IMR-90 (cell line): ENCODE data around the gene SIK2.

Source experiments
- BHLHE40 ChIP-seq: fragments of 150-350 bp; IDR thresholded peaks from 2 replicates; pipeline ENCODE4 v1.6.1; 2016; ENCODE audit warnings: mild to moderate bottlenecking, low read depth, low read length
- CEBPB ChIP-seq: IDR thresholded peaks from 2 replicates; pipeline ENCODE4 v1.6.1; 2012; ENCODE audit warnings: low read depth, low read length, improper control_type of control experiment
- CHD1 ChIP-seq: IDR thresholded peaks from 2 replicates; pipeline ENCODE4 v1.6.1; 2012; ENCODE audit warnings: low read depth, low read length, improper control_type of control experiment
- CTCF ChIP-seq: conservative IDR thresholded peaks from 2 replicates; pipeline ENCODE4 v1.5.1; 2012; ENCODE audit warnings: mild to moderate bottlenecking, low read depth, low read length, improper control_type of control experiment
- FOS ChIP-seq: fragments of 150-350 bp; IDR thresholded peaks from 2 replicates; pipeline ENCODE4 v1.6.1; 2016; ENCODE audit warnings: low read depth, low read length
- MAFK ChIP-seq: IDR thresholded peaks from 2 replicates; pipeline ENCODE4 v1.6.1; 2012; ENCODE audit warnings: low read depth, low read length, improper control_type of control experiment
- MAZ ChIP-seq: IDR thresholded peaks from 2 replicates; pipeline ENCODE4 v1.6.1; 2012; ENCODE audit warnings: low read depth, mild to moderate bottlenecking, low read length, improper control_type of control experiment, moderate library complexity, borderline replicate concordance
- MXI1 ChIP-seq: IDR thresholded peaks from 2 replicates; pipeline ENCODE4 v1.6.1; 2012; ENCODE audit warnings: low read depth, mild to moderate bottlenecking, low read length, moderate library complexity, borderline replicate concordance
- POLR2A ChIP-seq: IDR thresholded peaks from 2 replicates; pipeline ENCODE4 v1.6.1; 2012; ENCODE audit warnings: mild to moderate bottlenecking, low read depth, low read length
- RAD21 ChIP-seq: IDR thresholded peaks from 2 replicates; pipeline ENCODE4 v1.6.1; 2012; ENCODE audit warnings: low read length, improper control_type of control experiment
- RCOR1 ChIP-seq: IDR thresholded peaks from 2 replicates; pipeline ENCODE4 v1.6.1; 2012; ENCODE audit warnings: mild to moderate bottlenecking, low read length, improper control_type of control experiment; ENCODE audit not compliant: insufficient replicate concordance
- RFX5 ChIP-seq: IDR thresholded peaks from 2 replicates; pipeline ENCODE4 v1.8.0; 2012; ENCODE audit warnings: low read depth, mild to moderate bottlenecking, low read length, moderate library complexity
- SMC3 ChIP-seq: fragments of 150-350 bp; IDR thresholded peaks from 2 replicates; pipeline ENCODE4 v1.6.1; 2016; ENCODE audit warnings: low read depth, mild to moderate bottlenecking, antibody characterized with exemption, low read length, moderate library complexity
- TF ChIP-seq, protein P1 (sequence below): fragments of 150-350 bp; IDR thresholded peaks from 2 replicates; pipeline ENCODE4 v1.6.1; 2017; ENCODE audit warnings: mild to moderate bottlenecking, antibody characterized with exemption, low read length, low read depth

DNA sequence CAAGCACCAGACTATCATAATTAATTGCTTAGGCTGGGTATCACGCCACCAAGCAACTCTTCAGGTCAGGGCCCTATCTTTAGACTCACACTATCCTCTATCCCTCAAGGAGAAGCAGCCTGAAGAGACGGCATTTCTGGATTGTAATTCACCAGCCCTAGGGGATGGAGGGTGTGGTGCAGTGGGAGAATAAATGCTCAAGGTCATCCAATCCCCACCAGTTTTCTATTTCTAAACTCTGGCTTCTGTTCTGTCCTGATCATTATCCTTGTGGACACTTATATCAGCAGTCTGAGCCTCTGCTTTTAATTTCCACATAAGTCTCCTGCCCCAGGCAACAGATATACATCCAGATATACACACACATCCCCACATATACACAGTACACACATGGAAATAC, 13.1 kb upstream of the SIK2 start:
- TF ChIP-seq CTCF (no peak), MXI1 (no peak), POLR2A (no peak), SMC3 (no peak), CEBPB (no peak), FOS (no peak), BHLHE40 (no peak), CHD1 (no peak), RFX5 (no peak), RAD21 (no peak), MAZ (no peak), RCOR1 (no peak), MAFK (no peak)
- TF ChIP-seq, protein P1, sequence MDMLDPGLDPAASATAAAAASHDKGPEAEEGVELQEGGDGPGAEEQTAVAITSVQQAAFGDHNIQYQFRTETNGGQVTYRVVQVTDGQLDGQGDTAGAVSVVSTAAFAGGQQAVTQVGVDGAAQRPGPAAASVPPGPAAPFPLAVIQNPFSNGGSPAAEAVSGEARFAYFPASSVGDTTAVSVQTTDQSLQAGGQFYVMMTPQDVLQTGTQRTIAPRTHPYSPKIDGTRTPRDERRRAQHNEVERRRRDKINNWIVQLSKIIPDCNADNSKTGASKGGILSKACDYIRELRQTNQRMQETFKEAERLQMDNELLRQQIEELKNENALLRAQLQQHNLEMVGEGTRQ = no peak
